GM18499 (cell line): Measurements from ENCODE around the gene LHPP.

Source experiments
- ATAC-seq: cut with Tn5 transposase; IDR thresholded peaks from one replicate; pipeline ENCODE4 v1.9.1; 2021; ENCODE audit warnings: moderate number of reproducible peaks; ENCODE audit not compliant: insufficient read depth, unreplicated experiment

LHPP gene

DNA sequence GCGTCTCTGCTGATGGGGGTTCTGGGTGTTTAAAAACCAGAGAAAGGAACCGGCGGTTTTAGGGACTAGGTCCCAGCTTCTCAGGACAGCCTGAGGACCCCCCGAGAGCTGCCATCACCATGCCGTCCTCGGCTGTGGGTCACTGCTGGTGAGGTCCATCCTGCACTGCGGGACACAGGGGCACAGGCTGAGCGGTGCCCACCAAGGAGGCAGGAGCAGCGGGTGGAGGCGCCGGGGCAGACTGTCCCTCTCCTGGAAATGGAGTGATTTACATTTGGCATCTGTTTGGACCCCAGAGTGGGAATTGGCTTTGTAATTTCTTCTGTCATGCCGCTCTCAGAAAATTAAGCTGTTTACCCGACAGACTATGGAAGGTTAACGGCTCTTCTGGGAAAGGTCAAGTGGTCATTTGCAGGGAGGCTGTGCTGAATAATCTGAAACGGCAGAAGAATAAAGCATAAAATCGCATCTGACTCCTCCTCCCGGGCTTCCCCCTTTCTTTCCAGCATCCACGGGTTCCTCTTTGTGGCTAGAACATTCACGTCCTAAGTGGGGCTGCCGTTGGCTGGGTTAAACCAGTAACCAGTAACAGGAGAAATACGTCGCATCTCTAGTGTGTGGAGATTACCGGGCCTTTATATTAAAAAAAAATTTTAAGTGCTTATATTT, 31.7 kb downstream of the LHPP start:
- ATAC-seq, result no peak

DNA sequence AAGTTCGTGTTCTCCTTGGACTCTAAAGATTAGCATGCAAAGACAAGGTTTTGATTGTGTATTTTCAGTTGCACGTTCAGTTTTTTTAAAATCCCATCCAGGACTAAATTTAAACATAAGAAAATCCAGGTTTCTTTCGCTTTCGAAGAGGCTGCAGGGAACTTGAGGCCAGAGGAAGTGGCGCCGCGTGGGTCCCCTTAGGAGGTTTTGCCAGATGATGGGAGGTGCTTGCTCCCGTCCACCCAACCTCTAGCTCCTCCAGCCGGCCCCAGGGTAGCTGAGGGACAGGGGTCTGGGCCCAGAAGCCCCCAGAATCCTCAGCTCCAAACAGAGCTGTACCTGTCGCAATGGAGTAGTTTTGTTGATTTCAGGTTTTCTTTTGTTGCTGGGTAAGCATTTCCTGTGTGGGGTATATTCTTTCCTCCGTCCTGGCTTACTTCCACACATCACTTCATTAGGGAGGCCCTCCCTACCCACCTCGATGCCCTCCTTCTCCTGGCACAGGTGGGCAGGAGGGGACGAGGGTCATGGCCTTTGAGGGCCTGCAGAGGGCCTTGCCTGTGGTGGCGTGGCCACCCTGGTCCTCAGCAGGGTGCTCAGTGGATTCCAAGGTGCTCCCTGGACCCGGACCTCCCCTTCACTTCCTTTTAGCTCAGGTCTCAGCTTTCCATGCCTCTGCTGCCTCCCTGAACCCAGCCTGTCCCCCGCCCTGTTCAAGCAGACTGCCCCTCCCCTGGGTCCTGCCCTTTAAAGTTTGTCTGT, 32.6 kb downstream of the LHPP start:
- no peak for ATAC-seq

DNA sequence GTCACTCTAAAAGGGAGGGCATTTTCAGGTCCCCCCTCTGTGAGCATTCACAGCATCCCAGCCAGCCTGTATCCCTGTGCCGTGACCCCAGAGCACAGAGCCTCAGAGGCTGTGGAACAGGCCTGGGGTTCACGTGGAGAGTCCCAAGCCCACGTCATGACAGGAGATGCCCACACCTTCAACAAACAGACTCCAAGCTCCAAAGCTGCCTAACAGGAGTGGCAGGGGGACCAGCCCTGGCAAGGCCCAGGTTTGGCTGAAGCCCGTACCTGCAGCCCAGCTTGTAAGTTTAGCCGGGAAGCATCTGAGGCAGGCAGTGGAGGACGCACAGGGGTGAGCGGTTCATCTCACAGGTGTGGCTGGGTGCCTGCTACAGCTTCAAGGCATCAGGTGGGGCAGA, 33.5 kb downstream of the LHPP start:
- no peak for ATAC-seq

DNA sequence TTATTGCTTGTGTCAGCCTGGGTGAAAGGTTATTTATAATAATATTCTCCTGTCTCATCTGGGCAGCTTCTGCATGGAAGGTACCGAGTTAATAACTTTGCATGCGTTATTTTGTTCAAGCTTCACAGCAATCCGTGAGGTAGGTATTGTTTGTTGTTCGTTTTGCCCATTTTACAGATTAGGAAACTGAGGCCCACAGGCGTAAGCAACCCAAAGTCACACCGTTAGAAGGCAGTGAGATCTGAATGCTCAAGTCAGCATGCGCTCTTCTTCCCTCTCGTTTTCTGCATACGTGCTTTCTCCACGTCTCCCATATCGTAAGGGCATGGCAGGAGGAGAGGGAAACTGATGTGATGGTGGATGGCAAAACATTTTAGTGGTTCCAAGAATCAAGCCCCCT, 34.1 kb downstream of the LHPP start:
- no peak for ATAC-seq

DNA sequence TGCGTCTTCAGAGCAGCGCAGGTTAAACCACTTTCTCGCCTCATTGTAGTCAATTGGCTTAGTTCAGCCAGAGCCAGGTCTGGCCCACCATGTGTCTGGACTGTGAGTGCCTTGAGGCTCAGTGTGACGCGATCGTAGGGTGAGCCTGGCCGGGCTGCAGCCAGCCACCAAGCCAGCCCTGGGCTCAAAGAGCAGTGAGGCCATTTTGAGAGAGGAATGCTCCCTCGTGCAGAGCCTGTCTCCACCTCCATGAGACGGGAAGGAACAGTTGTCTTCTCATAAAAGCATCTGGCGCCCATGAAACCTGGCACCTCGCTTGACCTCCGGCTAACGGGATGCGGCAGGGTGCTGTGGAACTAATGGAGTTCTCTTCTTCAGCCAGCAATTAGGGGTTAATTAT, 34.5 kb downstream of the LHPP start:
- ATAC-seq, result no peak

DNA sequence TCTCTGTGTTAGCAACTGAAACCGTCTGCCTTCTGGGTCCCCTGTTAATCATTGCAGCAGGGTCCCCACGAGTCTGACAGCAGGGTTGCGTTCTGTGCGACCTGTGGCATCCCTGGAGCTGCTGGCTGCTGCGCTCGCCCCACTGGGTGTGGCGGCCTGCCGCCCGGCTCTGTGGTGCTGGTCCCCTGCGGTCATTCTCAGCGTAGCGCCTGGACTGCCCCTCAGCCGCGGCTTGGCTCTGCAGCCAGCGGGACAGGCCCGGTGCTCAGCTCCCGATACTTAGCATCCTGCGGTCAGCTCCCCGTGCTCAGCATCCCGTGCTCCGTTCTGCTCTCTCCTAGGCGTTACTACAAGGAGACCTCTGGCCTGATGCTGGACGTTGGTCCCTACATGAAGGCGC, 35.0 kb downstream of the LHPP start:
- no peak for ATAC-seq

DNA sequence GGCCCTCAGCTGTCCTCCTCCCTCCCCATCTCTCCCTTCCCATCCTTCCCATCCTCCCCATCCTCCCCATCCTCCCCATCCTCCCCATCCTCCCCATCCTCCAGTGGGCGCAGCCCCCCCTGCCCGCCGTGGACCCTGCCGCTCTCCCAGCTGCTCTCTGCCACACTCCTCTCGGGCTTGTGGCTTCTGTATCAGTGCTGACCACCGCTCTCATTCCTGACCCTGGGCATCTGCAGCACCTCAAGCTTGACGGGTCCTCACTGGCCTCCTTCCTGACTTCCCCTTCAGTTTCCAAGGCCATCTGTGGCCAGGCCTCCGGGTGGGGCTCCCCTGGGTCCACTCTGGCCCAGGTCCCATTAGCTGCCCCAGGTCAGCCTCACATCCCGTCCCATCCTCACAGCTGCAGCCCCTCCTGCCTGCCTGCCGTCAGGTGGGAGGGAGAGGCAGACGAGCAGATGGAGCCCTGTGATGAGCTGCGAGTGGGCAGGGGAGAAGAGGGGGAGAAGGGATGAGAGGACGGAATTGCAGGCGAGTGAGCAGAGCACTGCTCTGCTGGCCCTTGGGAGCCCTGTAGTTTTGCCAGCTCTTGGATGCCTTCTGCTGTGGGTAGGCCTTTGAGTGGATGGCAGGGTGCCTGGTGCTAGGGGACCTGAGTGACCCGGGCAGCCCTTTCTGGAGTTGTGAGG, 35.7 kb downstream of the LHPP start:
- ATAC-seq, result no peak

DNA sequence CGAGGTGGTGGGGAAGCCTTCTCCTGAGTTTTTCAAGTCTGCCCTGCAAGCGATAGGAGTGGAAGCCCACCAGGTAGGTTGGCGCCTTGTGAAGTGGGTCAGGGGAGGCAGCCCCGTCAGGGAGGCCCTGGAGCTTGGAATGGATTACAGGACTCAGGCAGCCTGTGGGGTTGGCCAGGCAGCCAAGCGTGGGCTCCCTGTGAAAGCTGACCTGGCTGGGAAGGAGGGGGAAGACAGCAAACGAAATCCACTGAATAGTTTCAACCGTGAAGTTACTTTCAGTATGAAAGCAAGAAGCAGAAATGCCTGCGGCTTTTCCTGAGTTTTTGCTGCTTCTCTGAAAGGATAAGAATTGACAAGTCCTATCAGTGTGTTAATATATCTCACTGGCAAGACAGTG, 36.4 kb downstream of the LHPP start:
- no peak for ATAC-seq

DNA sequence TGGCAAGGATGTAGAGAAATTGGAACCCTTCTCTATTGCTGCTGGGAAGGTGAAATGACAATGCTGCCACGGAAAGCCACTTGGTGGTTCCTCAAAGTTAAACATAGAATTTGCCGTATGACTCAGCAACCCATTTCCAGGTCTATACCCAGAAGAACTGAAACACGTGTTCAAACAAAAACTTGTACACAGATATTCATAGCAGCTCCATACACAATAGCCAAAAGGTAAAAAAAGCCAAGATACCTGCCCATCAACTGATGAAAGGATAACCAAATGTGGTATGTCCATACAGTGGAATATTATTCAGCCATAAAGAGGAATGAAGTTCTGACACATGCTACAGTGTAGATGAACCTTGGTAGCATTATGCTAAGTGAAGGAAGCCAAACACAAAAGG, 39.1 kb downstream of the LHPP start:
- no peak for ATAC-seq

DNA sequence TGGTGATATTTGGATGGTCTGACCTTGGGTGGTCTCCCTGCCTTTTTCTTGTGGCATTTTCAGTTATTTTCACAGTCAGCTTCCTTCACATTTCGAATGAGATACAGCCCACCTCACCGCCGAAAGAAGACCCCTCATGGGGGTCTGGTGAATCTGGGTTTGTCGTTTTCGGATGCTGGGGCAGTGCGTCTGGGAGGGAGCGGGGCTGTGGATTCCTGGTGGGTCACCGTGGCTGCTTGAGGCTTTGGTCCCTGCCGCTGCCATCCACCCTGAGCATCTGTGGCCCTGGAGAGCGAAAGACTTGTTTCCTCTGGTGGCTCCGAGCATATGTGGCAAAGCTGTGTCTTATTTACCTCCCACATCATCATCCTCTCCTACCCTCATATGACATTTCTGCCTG, 43.1 kb downstream of the LHPP start:
- no peak for ATAC-seq

DNA sequence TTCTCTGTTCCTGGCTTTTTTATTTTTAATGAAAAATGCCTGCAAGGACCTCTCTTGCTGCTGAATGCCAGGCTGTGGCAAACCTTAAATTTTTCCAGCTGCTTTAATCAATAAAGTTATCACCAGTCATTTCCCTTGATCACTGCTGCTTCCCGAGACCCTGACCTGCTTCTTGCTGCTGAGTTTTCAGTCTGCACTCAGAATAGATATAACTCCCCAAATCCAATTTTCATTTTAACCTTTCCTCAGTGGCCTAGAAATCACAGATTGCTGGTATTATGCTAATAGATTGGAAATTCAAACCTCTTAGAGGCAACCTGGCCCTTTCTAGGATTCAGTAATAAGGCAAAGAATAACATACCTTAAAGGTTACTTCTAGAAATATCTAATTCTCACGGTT, 43.7 kb downstream of the LHPP start:
- no peak for ATAC-seq

DNA sequence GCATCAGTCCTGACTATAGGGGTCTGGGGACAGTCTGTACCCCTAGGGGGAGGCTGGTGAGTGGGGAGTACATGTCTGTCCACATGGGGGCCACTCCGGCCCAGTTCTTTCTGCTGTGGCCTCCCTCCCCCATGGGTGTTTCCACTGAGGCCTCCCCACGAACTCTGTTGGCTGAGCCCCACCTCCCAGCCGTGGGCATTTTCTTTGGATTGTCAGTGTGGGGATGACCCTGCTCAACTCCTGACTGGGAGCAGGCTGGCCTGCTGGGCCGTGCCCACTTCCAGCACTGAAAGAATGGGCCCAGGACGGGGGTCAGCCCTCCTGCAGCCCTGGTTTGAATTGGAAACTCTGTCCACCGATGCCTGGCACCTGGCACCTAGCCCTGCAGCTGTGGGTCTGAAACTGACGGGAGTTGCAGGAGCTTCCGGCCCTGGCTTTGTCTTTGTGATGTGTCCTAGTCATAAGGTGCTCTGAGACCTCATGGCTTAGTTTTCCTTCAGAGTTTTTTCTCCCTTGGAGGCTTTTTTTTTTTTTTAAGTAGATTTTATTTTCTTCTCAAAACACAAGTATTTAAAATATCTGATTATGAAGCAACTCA, 46.5 kb downstream of the LHPP start:
- ATAC-seq, result no peak

DNA sequence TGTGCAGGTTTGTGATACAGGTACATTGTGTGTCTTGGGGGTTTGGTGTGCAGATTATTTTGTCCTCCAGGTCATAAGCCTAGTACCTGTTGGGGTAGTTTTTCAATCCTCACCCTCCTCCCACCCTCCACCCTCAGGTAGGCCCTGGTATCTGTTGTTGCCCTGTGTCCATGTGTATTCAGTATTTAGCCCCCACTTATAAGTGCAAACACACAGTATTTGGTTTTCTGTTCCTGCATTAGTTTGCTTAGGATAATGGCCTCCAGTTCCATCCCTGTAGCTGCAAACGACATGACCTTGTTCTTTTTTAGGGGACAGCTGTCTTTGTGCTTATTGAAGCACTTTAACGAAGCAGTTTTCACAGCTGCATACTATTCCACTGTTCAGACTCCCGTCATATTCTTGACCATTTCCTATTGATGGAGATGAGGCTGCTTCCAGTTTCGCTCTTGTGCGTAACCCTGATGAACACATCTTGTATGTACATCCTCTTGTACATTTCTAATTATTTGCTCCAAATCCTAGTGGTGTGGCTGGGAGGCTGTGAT, 47.4 kb downstream of the LHPP start:
- no peak for ATAC-seq

DNA sequence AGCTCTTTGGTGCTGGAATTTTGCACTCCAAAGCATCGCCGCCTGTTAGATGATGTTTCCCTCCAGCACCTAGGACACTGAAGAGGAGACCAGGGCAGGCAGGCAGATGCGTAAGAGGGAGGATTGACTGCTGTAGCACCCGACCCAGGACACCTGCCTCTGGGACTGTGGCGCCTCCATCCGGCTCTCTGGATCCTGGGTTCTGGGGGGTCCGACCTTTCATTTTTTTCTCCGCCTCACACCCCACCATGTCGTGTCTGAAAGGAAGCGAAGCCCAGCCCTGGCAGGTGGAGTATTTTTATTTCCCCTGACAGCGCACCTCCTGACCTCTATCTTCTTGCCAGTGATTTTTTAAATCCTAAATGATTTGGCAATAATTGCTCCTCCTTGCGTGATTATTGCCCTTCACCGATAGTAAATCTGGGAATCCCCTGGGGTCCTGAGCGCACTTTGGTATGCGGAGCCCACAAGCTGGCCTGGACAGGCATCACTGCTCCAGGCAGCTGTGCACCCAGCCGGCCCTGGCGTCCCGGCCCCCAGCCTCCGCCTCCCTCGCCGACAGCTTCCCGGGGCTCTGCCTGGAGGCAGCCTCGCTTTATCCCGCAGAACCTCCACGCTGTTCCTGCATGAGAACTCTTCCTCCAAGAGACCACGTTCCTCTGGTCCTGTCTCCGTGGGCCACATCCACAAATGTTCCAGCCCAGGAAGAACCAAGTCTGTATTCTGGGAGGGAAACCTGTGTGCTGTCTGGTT, 48.4 kb downstream of the LHPP start:
- no peak for ATAC-seq

DNA sequence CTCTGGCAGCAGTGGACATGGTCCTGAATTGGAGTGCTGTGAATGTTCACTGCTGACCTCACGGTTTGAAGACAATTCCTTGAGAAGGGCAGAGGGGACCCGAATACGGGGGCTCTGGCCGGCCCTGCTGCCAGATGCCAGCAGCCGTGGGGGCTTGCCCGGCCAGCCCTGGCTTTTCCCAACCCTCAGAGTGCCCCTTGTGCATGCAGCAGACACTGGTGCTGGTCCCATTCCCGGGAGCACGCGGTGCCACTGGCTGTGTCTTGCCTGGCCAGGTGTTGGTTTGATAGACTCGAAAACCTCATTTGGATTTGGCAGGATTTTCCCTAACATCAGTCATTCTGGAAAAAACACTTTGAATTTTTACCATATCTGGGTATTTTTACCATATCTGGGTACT, 49.1 kb downstream of the LHPP start:
- no peak for ATAC-seq

DNA sequence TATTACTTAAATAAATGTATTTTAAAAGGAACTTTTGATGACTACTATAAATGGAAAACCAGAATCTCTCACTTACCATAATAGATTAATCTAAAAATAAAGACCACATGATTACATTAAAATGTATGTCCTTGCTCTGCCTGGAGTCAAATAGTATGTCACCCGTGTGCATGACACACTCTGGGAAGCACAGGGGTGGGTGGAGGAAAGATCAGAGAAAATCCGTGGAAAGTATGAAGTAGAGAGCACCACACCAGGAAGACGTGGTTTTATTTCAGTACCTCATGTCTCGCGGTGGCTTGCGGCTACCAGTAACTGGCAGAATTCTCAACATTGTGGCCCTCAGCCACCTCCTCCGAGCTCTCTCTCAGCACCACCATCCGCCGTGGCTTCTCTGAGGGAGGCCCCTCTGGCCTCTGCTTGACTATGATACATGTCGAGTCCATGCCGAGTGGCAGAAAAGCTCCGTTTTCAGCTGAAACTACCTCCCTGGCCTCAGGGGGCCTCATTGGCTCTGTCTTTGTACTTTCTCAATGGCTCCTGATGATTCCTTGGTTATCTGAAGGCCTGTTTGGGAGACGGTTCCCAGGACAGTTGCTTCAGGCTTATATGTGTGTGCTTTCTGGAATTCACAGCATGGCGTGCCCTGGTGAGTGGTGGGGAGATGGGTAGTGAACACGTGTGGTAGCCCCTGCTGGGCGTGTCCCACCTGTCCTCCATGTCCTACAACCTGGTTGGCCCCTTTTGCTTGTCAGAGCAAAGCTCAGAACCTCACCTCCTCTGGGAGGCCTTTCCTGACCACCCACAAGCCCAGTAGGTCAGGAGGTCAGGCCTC, 49.8 kb downstream of the LHPP start:
- ATAC-seq, result no peak

DNA sequence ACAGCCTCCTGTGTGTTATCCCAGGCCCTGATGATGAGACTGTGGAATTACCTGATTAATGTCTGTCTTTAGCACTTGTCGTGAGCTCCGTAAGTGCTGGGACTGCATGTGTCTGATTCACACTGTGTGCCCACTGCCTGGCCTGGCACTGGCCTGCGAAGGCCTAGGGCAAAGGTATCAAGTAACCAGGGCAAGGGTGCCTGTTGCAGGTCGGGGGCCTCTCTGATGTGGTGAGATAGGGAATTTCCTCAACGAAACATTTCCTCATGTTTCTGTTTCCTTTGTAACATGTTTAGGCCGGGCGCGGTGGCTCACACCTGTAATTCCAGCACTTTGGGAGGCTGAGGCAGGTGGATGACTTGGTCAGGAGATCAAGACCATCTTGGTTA, 50.4 kb downstream of the LHPP start:
- ATAC-seq, result no peak

DNA sequence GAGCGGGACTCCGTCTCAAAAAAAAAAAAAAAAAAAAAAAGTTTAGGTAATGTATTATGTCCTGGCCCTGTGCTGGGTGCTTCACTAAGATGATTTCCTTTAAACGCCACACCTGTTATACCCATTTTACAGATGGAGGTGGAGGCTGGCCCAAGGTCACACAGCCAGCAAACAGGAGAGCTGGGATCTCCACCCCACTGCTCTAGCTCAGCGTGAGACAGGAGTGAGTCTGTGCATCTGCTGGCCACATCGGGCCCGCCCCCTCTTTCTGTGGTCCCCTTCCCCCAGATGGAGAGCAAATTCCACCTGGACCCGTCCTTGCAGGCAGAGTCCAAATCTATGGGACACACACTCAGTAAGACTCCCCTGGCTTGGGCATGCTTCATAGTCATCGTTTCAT, 51.0 kb downstream of the LHPP start:
- no peak for ATAC-seq

DNA sequence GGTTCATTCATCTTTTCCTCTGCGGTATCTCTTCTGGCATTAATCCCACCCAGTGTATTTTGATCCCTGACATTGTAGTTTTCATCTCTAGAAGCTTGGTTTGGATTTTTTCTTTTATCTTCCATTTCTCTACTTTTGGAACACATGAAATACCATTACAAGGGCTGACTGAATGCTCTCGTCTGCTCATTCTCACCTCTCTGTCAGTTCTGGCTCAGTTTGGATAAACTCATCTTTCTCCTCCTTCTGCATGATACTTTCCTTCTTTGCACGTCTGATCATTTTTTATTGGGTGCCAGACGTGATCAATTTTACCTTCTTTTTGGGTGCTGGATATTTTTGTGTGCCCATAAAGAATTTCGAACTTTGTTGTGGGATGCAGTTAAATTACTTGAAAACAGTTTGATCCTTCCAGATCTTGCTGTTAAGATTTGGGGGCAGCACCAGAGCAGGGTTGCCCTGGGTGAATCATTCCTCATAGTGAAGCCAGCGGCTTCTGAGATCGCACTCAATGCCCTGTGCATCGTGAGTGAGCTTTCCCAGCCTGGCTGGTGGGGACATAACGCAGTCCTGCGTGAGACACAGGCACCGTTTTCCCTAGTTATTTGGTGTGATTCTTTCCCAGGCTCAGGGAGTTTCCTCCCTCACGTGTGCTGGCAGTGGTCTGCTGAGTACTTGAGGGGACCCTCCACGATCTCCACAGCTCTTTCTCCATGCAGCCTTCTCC, 53.8 kb downstream of the LHPP start:
- no peak for ATAC-seq
